Activated naive CD8-positive, alpha-beta T cell treated with anti-CD3 and anti-CD28 coated beads, Interleukin-2, amount 50 U/mL, for 16 hours (primary cell): ENCODE measurements around the gene RBMX2.
"Not testable (repeated sequence)": the region's sequence is repeated elsewhere in the genome, so short reads cannot be mapped to it uniquely, and the experiment has no call there.

Experiments
- DNase-seq: peaks from one replicate; pipeline ENCODE4 v3.0.0-alpha.2; 2020; ENCODE audit warnings: low read depth, low spot score

Gene RBMX2

GRCh38 chrX:130401415-130402207, at the start of gene RBMX2:
TSS of gene RBMX2 (plus strand) at chrX:130401987. CDS start at chrX:130402033, 46 bp downstream.
- peak; percentile 25 for DNase-seq

GRCh38 chrX:130352050-130352449, 49.7 kb upstream of the RBMX2 start:
- not testable (repeated sequence) for DNase-seq

GRCh38 chrX:130376077-130376476, 25.7 kb upstream of the RBMX2 start:
- DNase-seq, result no peak

- no peak for DNase-seq
Measured at GRCh38 chrX:130378024-130378669, 23.6 kb upstream of the RBMX2 start.

- no peak for DNase-seq
Measured at GRCh38 chrX:130385520-130385919, 16.3 kb upstream of the RBMX2 start, which contains the start of gene GPR119. TSS of gene GPR119 (minus strand) at chrX:130385674. CDS start at chrX:130385447, 227 bp downstream.

- no peak for DNase-seq
Measured at GRCh38 chrX:130386408-130386808, 15.4 kb upstream of the RBMX2 start.

GRCh38 chrX:130393451-130394074, 8.2 kb upstream of the RBMX2 start:
- DNase-seq, result no peak

GRCh38 chrX:130395341-130395740, 6.4 kb upstream of the RBMX2 start:
- DNase-seq, result no peak

- DNase-seq, result no peak
Measured at GRCh38 chrX:130402208-130402684, 459 bp downstream of the RBMX2 start.

GRCh38 chrX:130413415-130413814, 11.6 kb downstream of the RBMX2 start:
- DNase-seq, result no peak

GRCh38 chrX:130414800-130415199, 13.0 kb downstream of the RBMX2 start:
- DNase-seq, result no peak

GRCh38 chrX:130415201-130415600, 13.4 kb downstream of the RBMX2 start:
- DNase-seq, result no peak

- DNase-seq, result no peak
Measured at GRCh38 chrX:130416785-130417184, 15.0 kb downstream of the RBMX2 start.

GRCh38 chrX:130418066-130418465, 16.3 kb downstream of the RBMX2 start:
- no peak for DNase-seq

GRCh38 chrX:130418740-130419139, 17.0 kb downstream of the RBMX2 start:
- DNase-seq, result no peak

- no peak for DNase-seq
Measured at GRCh38 chrX:130419263-130419662, 17.5 kb downstream of the RBMX2 start.

- no peak for DNase-seq
Measured at GRCh38 chrX:130426531-130426930, 24.7 kb downstream of the RBMX2 start.

- not testable (repeated sequence) for DNase-seq
Measured at GRCh38 chrX:130429236-130429635, 27.4 kb downstream of the RBMX2 start.

GRCh38 chrX:130435937-130436336, 34.1 kb downstream of the RBMX2 start:
- no peak for DNase-seq

- DNase-seq, result not testable (repeated sequence)
Measured at GRCh38 chrX:130437996-130438395, 36.2 kb downstream of the RBMX2 start.

- no peak for DNase-seq
Measured at GRCh38 chrX:130443875-130444274, 42.1 kb downstream of the RBMX2 start.

GRCh38 chrX:130444641-130445336, 43.0 kb downstream of the RBMX2 start:
- no peak for DNase-seq
